ENCODE measurements around the gene WT1. TPM values are rescaled to one million over a fixed set of nuclear protein-coding genes. Genes with fewer than 3 reads are reported as not detected.

WT1 gene
- total and polyA plus RNA-seq, 2 of the 8 experiments (the other 6 are each of a cell fraction or from before 2014, with no cell fraction given): 0.05 to 0.17 TPM

- TF ChIP-seq CHD7 (IDR thresholded peaks at IDR 0.05; ENCODE audit: insufficient replicate concordance, low read length) (no peak), EZH2 (IDR thresholded peaks at IDR 0.05; ENCODE audit: low read depth, low read length, severe bottlenecking) (no peak)
Measured at GRCh38 chr11:32472226-32472625, 36.9 kb upstream of the WT1 start (continued).

Data from H1 (cell line).